RPMI7951 (cell line): ENCODE results near the gene RPS6KA5. TPM values are rescaled to one million over a fixed set of nuclear protein-coding genes. Genes with fewer than 3 reads are reported as not detected.

Experiments used
- DNase-seq: peaks from one replicate; pipeline ENCODE4 v3.0.0-alpha.2; 2012; ENCODE audit warnings: low read depth
- total RNA-seq: library from RNA; depleted of rRNA; stranded (reverse); fragments of >200 nt; shearing (Covaris generic); gene quantifications from 2 replicates; pipeline ENCODE4 v1.2.3, GENCODE V29; 2014; rRNA removed

Gene RPS6KA5
- total RNA-seq, 1 experiment from 2014 or later = 2.3 TPM

DNA sequence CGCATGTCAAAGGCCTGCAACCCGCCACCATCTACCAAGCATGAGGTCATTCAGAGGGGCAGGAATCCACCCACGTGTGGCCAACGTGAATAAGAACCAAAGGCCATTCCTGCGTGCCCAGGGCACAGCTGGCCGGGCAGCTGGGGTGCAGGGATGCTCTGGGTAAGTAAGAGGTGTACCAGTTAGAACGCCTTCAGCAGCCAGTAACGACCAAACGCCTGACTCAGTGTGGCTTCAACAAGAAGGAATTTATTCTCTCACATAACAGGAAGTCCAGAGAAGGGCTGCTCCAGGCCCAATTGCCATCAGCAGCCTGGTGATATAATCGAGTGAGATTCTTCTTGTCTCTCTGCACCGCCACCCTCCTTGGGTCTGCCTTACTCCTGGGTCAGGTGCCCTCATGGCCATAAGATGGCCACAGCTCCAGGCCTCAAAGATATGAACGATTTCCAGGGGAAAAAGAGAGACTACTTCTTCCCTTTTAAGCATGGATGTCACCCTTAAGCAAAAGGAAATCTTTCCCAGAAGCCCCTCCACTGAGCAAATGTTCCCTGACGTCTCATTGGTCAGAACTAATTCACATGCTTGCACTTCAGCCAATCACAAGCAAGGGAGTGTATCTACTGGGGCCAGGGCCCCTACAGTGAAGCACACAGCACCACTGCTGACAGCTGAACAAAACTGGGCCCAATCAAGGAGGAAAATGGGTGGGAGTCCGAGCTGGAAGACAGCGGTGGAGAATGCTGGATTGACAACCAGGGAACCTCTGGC lies 251.5 kb downstream of the RPS6KA5 start:
- no peak for DNase-seq

- no peak for DNase-seq
Measured at GRCh38 chr14:90807060-90807459, 253.4 kb downstream of the RPS6KA5 start.

DNA sequence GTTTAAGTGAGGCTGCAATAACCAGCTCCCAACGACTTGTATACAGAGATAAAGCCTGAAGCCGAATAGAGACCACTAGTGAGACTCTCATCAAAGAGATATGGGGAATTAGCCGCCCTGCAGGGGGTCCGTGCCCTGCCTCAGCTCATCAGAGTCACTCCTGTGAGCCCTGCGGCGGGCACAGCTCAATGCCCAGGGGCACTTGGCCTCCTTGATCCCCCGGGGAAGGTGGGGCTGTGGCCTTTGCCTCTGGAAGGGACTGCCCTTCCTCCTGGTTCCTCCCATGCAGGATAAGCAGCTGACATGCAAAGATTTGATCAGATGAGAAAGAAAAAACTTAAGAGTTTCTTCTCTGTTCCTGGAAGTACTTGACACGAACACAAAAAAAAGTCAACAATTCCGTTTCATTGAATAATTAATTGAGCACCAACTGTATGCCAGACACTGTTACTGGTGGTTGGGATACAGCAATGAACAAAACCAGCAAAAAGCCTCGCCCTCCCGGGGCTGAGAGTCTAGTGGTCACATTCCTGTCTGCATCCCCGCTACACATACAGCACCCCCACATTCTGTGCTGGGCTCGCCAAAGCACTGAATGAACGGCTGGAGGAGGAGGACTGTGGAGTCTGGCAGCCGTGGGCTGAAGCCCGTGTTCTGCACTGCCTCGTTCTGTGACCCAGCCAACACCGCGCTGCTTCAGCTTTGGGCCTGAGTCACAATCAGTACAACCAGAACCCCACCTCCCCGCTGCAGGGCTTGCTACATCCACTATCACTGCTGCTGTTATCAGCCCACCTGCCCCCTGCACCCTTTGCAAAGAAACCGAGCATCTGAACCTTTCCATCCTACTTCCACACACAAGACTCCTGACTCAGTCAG lies 254.5 kb downstream of the RPS6KA5 start:
- no peak for DNase-seq

GRCh38 chr14:90805084-90805391 lies 255.4 kb downstream of the RPS6KA5 start:
- no peak for DNase-seq

- DNase-seq = no peak
Measured at GRCh38 chr14:90804292-90805083, 256.0 kb downstream of the RPS6KA5 start.

- DNase-seq = no peak
Measured at GRCh38 chr14:90803249-90803648, 257.2 kb downstream of the RPS6KA5 start.

DNA sequence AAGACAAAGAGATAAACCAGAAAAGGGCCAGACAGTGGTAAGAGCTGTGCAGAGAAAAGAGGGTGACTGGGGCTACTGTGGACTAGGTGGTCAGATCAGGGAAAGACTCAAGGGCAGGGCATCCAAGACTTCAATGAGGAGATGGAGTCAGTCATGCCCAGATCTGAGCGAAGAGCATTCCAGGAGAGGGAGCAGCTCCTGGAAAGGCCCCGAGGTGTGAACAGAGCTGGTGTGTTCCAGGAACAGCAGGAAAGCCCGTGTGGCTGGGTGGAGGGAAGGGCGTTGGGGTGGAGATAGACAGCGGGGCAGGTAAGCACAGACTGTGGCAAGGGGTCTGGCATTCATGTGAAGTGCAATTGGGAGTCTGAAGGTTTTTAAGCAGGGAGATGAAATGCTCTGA lies 261.0 kb downstream of the RPS6KA5 start:
- DNase-seq = no peak

DNA sequence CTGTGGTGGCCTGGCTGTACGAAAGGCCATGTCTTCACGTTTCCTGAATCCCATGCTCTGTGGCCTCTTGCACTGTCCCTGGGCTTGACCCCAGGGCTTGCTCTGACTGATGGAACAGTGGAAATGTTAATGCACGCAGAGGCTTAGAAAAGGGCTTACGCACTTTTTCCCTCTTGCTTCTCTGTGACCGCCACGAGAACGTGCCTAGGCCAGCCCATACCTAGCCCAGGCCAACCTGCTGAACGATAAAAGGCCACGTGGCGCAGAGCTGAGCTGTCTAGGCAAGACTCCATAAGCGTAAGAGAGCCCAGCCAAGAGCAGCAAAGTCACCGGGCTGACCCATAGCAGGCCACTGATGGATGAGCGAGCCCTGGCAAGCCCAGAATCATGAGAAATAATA lies 262.5 kb downstream of the RPS6KA5 start:
- no peak for DNase-seq

Other genes with a start within 250 kb of the RPS6KA5 start
- gene TTC7B, start 244.2 kb downstream of the RPS6KA5 start, total RNA-seq = 6.3 and 22.1 TPM in 2 replicates
- 13.6 and 15.6 TPM in 2 replicates for gene DGLUCY, start 53.4 kb upstream of the RPS6KA5 start, total RNA-seq
- 16.7 and 18.6 TPM in 2 replicates for gene GPR68, start 184.1 kb upstream of the RPS6KA5 start, total RNA-seq